CD4-positive, alpha-beta T cell treated with Interleukin-1 beta for 1 hour (primary cell): Measurements from ENCODE around the gene ZNF543.
"Not testable (repeated sequence)": the region's sequence is repeated elsewhere in the genome, so short reads cannot be mapped to it uniquely, and the experiment has no call there.

ENCODE experiments used
- DNase-seq, 2 donors: peaks; one replicate each; pipeline ENCODE4 v3.0.0-alpha.2; 2020 to 2022

ZNF543 gene

DNA sequence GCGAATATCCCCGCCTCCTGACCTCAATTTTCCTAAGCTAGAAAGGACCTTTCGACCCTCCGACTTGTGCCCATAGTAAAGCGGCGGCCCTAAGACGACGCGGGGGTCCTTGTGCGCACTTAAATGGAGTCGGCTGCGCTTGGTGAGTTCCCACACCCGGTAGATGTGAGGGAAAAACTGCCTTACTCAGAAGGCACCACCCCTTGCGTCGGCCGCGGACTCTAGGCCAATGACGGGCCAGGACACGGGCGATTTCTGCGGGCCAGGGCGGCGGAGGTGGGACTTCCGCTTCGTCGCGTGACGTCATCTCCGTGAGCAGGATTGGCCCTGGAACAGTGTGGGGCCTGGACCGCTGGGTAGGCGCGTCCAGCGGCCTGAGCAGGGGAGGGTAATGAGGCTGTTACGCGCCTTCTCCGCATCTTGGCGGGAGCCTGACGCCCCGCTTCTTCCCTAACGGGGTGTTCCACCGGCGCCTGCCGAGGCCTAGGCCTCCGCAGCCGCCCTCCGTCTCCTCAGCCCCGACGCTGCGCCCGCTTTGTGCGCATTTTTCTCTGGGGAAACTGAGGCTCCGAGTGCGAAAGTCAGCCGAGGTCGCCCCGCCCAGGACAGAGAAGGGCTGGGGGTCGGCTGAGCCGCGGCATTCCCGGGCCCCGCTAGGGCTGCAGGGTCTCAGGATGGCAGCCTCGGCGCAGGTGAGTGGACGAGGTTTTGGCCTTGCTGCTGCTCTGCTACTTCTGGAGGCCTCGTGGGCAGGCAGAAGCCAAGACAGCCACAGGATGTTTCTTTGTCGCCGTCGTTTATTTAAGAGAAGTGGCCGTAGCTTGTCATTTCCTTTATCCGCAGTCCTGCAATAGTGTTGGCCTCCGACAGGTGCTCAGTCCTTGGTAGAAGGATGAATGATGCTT lies at the start of gene ZNF543:
ZNF543 (plus strand) TSS at position 293 of the 905 bp plus-strand sequence; CDS start at position 675, 382 bp downstream.
- peak; percentile 94 for DNase-seq

DNA sequence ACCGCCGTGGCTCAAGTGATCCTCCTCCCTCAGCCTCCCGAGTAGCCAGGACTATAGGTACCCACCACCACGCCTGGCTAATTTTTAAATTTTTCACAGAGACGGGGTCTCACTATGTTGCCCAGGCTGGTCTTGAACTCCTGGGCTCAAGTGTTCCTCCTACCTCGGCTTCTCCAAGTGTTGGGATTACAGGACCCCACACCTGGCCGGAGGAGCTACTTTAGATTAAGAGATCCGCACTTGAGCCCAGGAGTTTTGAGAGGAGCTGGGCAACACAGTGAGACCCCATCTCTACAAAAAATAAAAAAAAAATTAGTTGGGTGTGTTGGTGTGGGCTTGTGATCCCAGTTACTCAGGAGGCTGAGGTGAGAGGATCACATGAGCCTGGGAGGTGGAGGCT lies 49.0 kb upstream of the ZNF543 start:
- DNase-seq, result no peak

DNA sequence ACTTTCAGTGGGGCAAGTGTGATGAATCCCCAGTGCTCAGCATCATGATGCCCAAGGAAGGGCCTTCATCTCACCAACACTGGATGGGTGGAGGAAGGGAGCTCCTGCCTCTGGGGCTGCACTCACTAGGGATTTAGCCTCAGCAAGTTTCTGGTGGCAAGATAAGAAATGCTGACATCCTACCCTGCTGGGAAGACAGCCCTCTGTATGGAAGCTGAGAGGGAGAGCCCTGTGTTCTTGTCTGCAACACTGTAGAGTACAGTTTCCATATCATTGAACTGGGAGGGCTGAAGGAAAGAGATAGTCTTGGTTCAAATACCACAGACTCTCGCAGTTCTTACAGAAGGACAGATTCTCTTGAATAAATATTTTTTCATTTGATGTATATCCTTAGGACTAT lies 47.3 kb upstream of the ZNF543 start:
- DNase-seq, result no peak

DNA sequence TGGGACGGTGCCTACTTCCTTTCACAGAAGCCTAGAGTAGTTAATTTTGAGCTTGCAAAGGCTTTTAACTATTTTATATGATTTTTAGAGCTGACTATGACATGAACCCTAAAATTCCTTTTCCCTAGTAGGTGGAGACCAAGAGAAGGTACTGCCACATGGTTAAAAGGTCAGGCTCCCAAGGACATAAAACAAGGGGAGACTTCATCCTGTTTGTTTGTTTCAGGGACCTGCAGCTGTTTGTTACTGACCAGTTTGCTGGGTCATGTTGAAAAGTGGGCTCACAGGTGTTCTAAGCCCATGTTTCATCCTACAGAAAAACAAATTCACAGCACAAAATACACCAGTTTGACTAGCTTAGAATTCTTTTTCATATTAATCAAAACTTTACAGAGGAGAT lies 43.8 kb upstream of the ZNF543 start:
- DNase-seq, result no peak

DNA sequence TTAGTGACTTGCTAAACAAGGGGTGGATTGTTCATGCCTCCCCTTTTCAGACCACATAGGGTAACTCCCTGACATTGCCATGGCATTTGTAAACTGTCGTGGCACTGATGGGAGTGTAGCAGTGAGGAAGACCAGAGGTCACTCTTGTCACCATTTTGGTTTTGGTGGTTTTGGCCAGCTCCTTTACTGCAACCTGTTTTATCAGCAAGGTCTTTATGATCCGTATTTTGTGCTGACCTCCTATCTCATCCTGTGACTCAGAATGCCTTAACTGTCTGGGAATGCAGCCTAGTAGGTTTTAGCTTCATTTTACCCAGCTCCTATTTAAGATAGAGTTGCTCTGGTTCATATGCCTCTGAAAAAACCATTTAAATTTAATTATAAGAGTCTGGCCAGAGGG lies 41.8 kb upstream of the ZNF543 start:
- DNase-seq, result not testable (repeated sequence)

DNA sequence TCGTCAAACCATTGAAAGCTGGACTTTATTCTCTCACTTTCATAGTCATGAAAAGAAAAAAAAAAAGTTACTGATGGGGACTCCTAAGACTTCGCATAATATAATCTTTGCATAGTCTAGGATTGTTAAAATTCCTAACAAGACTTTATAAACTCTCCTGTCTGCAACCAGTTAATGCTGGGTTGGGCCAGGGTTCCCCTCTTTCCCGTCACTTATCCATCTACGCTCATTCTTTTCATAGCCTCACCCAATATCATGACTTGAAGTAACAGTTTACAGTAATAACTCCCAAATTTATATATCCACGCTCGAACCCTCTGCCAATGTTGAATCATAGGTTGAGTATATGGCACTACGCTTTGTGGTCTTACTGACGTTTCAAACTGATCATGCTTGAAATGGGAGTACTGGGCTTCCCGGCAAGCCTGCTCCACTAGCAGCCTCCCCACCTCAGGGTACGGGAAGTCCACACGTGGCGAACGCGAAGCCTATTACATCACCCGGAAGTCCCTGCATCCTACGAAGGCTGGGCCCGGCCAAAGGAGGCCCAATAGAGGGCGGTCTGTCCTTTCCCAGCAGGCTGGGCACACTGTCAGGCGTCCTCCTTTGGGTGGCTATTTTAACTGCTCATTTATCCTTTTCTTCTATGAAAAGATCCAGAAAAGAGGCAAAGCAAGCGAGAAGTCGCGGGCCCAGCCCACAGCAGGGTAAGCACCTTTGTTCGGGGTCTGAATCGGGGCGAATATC lies 40.7 kb upstream of the ZNF543 start:
- peak; percentile 89 for DNase-seq

DNA sequence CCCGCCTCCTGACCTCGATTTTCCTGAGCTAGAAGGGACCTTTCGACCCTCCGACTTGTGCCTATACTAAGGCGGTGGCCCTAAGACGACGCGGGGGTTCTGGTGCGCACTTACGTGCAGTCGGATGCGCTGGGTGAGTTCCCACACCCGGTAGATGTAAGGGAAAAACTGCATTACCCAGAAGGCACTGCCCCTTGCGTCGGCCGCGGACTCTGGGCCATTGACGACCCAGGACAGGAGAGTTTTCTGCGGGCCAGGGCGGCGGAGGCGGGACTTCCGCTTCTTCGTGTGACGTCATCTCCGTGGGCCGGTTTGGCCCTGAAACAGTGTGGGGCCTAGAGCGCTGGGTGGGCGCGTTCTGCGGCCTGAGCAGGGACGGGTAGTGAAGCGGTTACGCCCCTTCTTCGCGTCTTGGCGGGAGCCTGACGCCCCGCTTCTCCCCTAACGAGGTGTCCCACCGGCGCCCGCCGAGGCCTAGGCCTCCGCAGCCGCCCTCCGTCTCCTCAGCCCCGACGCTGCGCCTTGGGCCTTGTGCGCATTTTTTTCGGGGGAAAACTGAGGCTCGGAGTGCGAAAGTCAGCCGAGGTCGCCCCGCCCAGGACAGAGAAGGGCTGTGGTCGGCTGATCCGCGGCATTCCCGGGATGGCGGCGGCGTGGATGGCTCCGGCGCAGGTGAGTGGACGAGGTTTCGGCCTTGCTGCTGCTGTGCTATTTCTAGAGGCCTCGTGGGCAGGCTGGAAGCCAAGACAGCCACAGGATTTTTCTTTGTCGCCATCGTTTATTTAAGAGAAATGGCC lies 39.9 kb upstream of the ZNF543 start, which contains the start of gene ZNF460:
ZNF460 (plus strand) TSS at position 321 of the 797 bp plus-strand sequence; CDS start at position 643, 322 bp downstream.
- DNase-seq, result peak; percentile 97

DNA sequence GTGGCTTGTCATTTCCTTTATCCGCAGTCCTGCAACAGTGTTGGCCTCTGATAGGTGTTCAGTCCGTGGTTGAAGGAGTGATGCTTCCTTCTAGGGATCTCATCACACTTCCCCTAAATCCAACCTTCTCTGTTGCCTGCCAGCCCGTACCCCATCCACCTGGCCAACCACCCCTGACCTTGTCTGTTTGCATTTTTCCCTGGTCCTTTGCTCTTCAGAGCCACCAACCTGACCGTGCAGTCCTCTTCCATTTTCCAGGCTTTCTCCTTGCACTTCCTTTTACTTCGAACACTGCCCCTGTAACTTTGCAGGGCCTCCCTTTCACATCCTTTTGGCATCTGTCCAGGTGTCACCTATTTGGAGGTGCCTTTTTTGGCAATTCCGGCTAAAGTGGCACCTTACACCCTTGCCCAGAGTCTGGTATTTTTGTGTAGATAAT lies 39.3 kb upstream of the ZNF543 start:
- DNase-seq, result peak; percentile 45 to 71

DNA sequence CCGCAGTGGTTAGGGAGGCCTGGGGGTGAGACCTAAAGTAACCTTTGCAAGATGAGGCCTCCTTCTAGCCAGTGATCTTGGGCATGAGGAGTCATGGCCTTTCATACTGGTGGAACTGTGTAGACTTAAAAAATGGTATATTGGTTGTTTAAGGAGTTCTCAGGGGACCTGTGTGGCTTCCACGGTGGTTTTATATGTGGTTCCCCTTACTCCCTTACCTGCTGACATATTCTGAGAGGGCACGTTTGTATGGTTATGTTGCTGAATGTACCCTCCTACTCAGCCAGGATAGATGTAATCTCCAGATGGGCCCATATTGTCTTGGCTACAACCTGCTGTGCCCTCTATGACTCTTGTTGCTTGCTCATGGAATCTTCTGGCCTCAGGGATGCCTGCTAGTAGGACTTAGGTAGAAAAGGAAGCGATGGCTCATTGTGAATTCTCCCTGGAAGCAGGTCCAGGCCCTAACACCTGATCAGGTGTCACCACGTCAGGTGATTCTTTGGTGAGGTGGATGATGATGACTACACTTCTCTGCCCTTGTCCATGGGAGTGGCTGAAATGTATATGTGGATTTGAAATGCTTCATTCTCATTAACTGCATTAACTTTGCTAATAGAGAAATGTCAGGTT lies 38.1 kb upstream of the ZNF543 start:
- DNase-seq, result peak in 1 of 2 donors; percentile 11

DNA sequence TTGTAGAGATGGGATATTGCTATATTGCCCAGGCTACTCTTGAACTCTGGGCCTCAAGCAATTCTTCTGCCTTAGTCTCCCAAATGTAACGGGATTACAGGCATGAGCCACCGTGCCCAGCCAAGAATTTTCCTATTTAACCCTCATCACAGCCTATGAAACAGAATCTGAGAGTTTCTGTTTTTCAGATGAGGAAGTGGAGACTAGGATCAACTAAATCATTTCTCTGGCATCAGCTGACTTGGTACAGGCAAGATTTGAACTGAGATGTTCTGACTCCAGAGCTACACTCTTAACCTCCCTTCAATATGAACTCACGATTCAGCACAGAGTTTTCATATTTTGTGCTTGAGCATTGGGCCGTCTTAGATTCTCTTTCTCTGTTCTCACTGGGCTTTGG lies 31.9 kb upstream of the ZNF543 start:
- no peak for DNase-seq

DNA sequence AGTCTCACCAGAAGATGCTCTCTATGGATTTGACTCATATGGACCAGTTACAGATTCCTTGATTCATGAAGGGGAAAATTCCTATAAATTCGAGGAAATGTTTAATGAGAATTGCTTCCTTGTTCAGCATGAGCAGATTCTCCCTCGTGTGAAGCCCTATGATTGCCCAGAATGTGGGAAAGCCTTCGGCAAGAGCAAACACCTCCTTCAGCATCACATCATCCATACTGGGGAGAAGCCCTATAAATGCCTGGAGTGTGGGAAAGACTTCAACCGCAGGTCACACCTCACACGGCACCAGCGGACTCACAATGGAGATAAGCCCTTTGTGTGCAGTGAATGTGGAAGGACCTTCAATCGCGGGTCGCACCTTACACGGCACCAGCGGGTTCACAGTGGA lies 29.3 kb upstream of the ZNF543 start:
- DNase-seq, result no peak

DNA sequence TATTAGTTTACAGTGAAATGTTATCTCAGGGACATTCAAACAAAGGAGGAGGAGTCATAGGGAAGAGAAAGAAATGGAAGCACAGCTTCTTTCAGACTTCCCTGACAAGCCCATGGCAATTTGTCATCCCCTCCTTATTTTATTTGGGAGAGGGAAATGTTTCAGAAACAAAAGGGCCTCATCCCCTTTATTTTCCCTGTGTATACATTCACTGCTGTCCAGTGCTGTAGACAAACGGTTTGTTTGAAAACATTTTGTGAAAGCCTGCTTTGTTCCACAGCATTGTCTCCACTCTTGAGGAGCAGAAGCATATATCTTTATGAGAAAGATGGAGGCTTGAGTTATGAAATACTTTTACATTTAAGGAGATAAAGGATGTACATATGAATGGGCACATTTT lies 27.7 kb upstream of the ZNF543 start:
- DNase-seq, result no peak

DNA sequence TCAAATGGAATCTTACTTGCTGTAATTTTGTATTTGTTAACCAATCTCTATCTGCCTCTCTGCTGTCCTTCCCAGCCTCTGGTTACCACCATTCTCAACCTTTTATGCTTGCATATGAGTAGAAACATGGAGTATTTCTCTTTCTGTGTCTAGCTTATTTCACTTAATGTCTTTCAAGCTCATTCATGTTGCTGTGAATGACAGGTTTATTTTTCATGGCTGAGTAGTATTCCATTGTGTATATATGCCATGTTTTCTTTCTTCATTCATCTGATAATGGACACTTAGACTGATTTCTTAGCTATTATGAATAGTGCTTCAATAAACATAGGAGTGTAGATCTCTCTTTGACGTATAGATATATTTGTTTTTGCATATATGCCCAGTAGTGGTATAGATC lies 26.6 kb upstream of the ZNF543 start:
- DNase-seq, result no peak

DNA sequence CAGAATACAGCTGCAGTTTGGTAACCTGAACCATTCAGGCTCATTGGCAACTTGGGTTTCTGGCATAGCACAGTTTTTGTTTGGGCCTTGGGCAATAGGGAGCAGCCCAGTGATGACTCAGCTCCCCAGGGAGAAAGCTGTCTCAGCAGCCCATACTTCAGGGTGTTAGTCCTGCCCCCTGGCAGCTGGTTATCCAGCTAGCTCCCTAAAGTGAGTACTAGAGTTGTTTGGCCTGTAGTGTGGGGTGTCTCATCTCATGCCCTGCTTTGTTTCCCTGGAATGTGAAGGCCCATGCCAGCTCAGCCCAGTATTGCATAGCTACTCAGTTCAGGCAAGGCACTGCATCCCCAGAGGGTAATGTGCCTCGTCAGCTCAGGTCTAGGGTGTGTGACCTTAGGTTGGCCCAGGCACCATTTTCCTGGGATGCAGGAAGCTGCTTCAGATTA lies 18.2 kb upstream of the ZNF543 start:
- DNase-seq, result no peak

DNA sequence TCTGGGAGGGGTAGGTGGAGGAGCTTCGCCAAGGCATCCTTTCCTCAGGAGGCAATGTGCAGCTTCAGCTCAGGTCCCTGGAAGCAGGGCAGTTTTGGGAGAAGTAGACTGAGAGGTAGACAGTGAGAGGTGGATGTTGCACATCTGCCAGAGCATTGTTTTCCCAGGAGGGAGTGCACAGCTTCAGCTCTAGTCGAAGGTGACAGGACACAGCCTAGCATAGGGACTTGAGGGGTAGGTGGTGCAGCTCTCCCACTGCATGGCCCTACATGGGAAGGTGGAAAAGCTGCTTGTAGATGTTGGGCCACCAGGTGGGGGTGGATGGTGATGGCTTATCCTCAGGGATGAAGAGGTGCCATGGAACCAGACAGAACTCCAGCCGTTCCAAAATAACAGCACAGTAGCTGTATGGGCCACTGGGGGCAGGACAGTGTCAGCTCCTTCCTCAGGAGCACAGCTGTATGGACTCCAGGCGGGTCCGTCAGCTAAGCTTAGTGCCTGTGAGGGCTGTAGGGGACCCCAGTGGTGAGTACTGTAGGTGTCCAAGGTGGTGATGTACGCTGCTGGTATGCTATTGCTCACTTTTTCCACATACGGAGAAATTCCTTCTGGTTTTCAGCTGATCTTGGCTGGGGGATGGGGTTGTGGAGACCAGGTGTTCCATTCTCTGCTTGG lies 17.4 kb upstream of the ZNF543 start:
- DNase-seq, result no peak

DNA sequence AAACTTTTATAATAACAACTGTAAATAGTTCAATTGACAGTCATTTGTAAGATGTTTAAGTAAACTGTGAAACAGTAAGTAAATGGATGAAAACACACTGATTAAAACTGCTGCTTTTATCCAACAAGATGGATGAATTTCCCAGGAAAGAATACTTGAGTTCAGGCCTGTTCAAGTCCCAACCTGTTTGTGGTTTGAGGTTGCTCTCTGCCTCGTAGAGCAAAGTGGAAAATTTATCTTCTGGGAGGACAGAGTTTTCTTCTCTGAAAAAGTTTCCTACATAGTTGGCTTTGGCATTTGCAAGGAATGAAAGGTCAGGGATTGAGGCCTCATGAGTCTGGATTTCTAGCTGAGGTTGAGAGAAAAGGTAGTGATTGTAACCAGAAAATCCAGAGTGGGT lies 15.2 kb upstream of the ZNF543 start:
- no peak for DNase-seq

DNA sequence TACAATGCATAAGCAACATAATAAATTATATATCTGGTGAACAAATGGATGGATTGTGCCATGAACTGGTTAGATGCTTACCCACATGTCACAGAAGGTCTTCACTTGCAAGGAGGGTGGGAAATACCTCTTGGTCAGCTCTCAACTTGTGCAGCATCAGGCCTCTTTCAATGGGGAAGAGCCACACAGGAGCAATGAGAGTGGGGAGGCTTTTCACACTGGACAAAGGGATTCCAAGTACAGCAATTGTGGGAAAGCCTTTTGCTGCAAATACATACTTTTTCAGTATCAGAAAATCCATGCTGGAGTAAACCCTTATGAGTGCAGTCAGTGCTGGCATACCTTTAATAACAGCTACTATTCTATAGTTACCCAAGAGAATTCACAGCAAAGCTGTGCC lies 11.8 kb upstream of the ZNF543 start:
- no peak for DNase-seq

DNA sequence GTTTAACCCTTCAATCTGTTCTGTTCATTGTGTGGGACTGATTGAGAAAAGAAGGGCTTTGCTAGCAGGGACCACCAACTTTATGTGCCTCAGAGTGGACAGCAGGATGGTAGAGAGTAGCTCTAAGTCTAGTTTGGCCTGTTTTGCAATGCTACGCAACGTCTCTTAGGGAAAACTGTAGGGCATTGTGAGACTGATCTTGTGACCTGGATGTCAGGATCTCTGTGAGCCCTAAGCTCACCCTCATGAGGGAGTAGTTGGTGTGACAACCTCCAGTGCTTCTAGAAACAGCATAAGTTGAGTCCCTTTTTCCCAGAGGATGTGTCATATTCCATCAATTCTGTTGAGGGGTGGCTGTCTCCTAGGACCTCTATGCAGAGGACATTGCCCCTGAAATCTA lies 9.5 kb upstream of the ZNF543 start:
- no peak for DNase-seq

DNA sequence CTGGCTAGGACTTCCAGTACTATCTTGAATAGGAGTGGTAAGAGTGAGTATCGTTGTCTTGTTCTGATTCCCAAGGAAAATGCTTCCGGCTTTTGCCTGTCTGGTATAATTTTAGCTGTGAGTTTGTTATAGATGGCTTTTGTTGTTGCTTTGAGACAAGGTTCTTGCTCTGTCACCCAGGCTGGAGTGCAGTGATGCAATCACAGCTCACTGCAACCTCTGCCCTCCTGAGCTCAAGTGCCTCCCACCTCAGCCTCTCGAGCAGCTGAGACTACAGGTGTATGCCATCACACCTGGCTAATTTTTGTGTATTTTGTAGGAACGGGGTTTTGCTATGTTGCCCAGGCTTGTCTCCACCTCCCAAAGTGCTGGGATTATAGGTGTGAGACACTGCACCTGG lies 6.1 kb upstream of the ZNF543 start:
- DNase-seq, result no peak

DNA sequence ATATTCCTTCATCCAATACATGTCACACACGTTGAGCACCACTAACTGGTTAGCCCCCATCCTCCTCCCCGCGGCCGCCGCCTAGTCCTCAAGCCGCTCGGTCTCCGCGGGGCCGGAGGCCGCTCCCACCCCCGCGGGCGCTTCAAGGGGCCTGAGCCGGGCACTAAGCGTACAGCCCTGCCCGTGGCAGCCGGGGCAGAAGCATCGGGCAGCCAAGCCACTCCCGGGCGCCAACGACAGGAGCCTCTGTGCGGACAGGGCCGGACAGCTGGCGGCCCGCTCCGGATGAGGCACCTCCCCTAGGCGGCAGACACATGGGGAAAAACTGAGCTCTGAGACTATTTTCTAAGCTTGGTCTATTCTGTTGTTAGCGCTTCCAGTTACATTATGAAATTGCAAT lies 2.8 kb upstream of the ZNF543 start:
- no peak for DNase-seq

DNA sequence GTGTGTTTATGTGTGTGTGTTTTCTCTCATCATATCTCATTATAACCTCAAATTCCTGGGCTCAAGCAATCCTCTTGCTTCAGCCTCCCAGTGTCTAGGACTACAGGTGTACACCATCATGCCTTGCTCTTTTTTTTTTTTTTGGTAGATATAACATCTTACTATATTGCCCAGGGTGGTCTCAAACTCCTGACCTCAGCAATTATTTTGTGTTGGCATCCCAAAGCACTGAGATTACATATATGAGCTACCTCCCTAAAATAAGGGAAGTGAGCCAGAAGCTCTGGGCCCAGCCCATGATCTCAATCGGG lies 448 bp upstream of the ZNF543 start:
- no peak for DNase-seq

DNA sequence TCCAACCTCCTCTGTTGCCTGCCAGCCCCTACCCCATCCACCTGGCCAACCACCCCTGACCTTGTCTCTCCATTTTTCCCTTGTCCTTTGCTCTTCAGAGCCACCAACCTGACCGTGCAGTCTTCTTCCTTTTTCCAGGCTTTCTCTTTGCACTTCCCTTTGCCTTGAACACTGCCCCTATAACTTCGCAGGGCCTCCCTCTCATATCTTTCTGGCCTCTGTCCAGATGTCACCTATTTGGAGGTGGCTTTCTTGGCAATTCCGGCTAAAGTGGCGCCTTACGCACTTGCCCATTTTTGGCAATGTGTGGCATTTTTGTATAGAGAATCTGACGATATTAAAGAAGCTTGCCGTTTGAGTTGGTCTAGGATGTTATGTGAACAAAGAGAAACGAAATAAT lies 844 bp downstream of the ZNF543 start:
- no peak for DNase-seq
